Keratinocyte (primary cell): Measurements from ENCODE around the gene TREH. TPM values are rescaled to one million over a fixed set of nuclear protein-coding genes. Genes with fewer than 3 reads are reported as not detected.
"Not testable (repeated sequence)": the region's sequence is repeated elsewhere in the genome, so short reads cannot be mapped to it uniquely, and the experiment has no call there.

Source experiments
- DNase-seq: peaks from one replicate; pipeline ENCODE4 v3.0.0-alpha.2; 2011; ENCODE audit warnings: low read depth, missing footprints, low spot score
- FAIRE-seq: peaks from 2 replicates; lab custom pipeline; 2011; peaks lifted over from hg19 to GRCh38; lab: Jason Lieb, UNC
- H2AFZ ChIP-seq: 2 replicates; pipeline ENCODE4 v1.6.0; 2012; ENCODE audit warnings: low read length, control low read depth, inconsistent platforms; ENCODE audit not compliant: control insufficient read depth
- H3K27ac ChIP-seq: 2 replicates; pipeline ENCODE4 v1.5.1; 2011; ENCODE audit warnings: low read length; ENCODE audit not compliant: control insufficient read depth, insufficient read depth
- H3K27me3 ChIP-seq: 3 replicates; pipeline ENCODE4 v1.6.0; 2011; ENCODE audit warnings: low read length; ENCODE audit not compliant: control insufficient read depth, insufficient read depth; ENCODE audit errors: extremely low read depth
- H3K36me3 ChIP-seq, 2 experiments: 2 replicates in 1 of 2; 3 replicates in 1 of 2; pipeline ENCODE4 v1.5.1; 2011; ENCODE audit warnings: low read length in 2 of 2, mild to moderate bottlenecking in 1 of 2; ENCODE audit not compliant: control insufficient read depth in 2 of 2, insufficient read depth in 2 of 2; ENCODE audit errors: extremely low read depth in 1 of 2
- H3K4me1 ChIP-seq: 3 replicates; pipeline ENCODE4 v1.5.1; 2011; ENCODE audit warnings: low read length; ENCODE audit not compliant: control insufficient read depth, insufficient read depth; ENCODE audit errors: extremely low read depth
- H3K4me2 ChIP-seq: 3 replicates; pipeline ENCODE4 v1.6.0; 2011; ENCODE audit warnings: low read depth, low read length; ENCODE audit not compliant: control insufficient read depth, insufficient read depth; ENCODE audit errors: extremely low read depth
- H3K4me3 ChIP-seq, 3 experiments: fragments of 200-600 bp in 1 of 3; sonication (generic) in 1 of 3; 2 replicates in 2 of 3; 3 replicates in 1 of 3; pipeline ENCODE4 v1.5.1; 2011 to 2016; ENCODE audit warnings: low read length in 3 of 3, mild to moderate bottlenecking in 3 of 3, control low read depth in 2 of 3, inconsistent platforms in 1 of 3, low read depth in 1 of 3, mixed read lengths in 1 of 3, mixed run types in 1 of 3, moderate library complexity in 1 of 3; ENCODE audit not compliant: control insufficient read depth in 2 of 3, insufficient read depth in 2 of 3; ENCODE audit errors: extremely low read depth in 1 of 3
- H3K79me2 ChIP-seq: 2 replicates; pipeline ENCODE4 v1.6.0; 2012; ENCODE audit warnings: low read length; ENCODE audit not compliant: control insufficient read depth, insufficient read depth
- H3K9ac ChIP-seq: 3 replicates; pipeline ENCODE4 v1.6.0; 2011; ENCODE audit warnings: low read length; ENCODE audit not compliant: control insufficient read depth, insufficient read depth; ENCODE audit errors: extremely low read depth
- H3K9me1 ChIP-seq: 3 replicates; pipeline ENCODE4 v1.6.0; 2011; ENCODE audit warnings: low read length; ENCODE audit not compliant: control insufficient read depth, insufficient read depth; ENCODE audit errors: extremely low read depth
- H3K9me3 ChIP-seq: 2 replicates; pipeline ENCODE4 v1.5.1; 2012; ENCODE audit warnings: low read depth, low read length; ENCODE audit not compliant: control insufficient read depth
- H4K20me1 ChIP-seq: 3 replicates; pipeline ENCODE4 v1.6.0; 2011; ENCODE audit warnings: low read length; ENCODE audit not compliant: control insufficient read depth, insufficient read depth; ENCODE audit errors: extremely low read depth
- CTCF ChIP-seq, 3 experiments: IDR thresholded peaks in 1 of 3; conservative IDR thresholded peaks in 1 of 3; optimal IDR thresholded peaks in 1 of 3; 2 replicates in 2 of 3; 3 replicates in 1 of 3; pipeline versions ENCODE3 to v1.5.1; 2011; ENCODE audit warnings: low read length in 3 of 3, mild to moderate bottlenecking in 3 of 3, moderate library complexity in 2 of 3, control low read depth in 1 of 3, inconsistent platforms in 1 of 3; ENCODE audit not compliant: insufficient read depth in 2 of 3; ENCODE audit errors: extremely low read depth in 1 of 3
- EZH2 ChIP-seq: IDR thresholded peaks from one replicate; pipeline ENCODE4 v1.6.1; 2012; ENCODE audit warnings: inconsistent platforms, mild to moderate bottlenecking, low read length, moderate library complexity
- dilution Hi-C: fragments of 300-500 bp; cut with MboI; formaldehyde crosslinking; loops from one replicate; pipeline ENCODE4 v1.7.0; 2020; ENCODE audit warnings: low sequenced_read_pairs; ENCODE audit not compliant: extremely low pct_ligation_motif_present
- polyA minus RNA-seq, 3 experiments: library from RNA; depleted of rRNA, polyadenylated mRNA; stranded (reverse); fragments of >200 nt; gene quantifications; 1 replicate in 1 of 3; 2 replicates in 1 of 3; 3 replicates in 1 of 3; pipeline ENCODE4 v1.2.3, GENCODE V29; 2011
- polyA plus RNA-seq, 5 experiments: library from polyadenylated mRNA; depleted of rRNA in 3 of 5; stranded (reverse) in 3 of 5; stranded (forward) in 1 of 5; unstranded in 1 of 5; fragments of >200 nt; gene quantifications; 1 replicate in 1 of 5; 2 replicates in 3 of 5; 3 replicates in 1 of 5; pipeline versions ENCODE4 v1.2.1 to v1.2.3, GENCODE V29; 2011 to 2012; ENCODE audit warnings: missing spikeins in 2 of 5, low read depth in 1 of 5, low replicate concordance in 1 of 5

The TREH gene
- not detected in 3 replicates for polyA plus RNA-seq
- not detected for polyA plus RNA-seq (2011; ENCODE audit: low read depth)
- polyA plus RNA-seq (2011; cell fraction: cytosol; rRNA removed), result not detected in 2 replicates
- polyA plus RNA-seq (2011; cell fraction: nucleus; rRNA removed), result not detected in 2 replicates
- 0.03 and 0.08 TPM in 2 replicates for polyA plus RNA-seq (2012; ENCODE audit: low replicate concordance)
- not detected in 3 replicates for polyA minus RNA-seq
- polyA minus RNA-seq (2011; cell fraction: cytosol; rRNA and poly(A)+ RNA removed), result not detected
- polyA minus RNA-seq (2011; cell fraction: nucleus; rRNA and poly(A)+ RNA removed), result not detected in 2 replicates

GRCh38 chr11:118679483-118679882, at the start of gene TREH:
TREH (minus strand) TSS chr11:118679650; CDS start chr11:118679627, 23 bp downstream.
- dilution Hi-C loops, result no loop called here
- no peaks in the 10 kb centered on the region for H3K79me2 ChIP-seq
- TF ChIP-seq EZH2 (no peak), CTCF (optimal IDR thresholded peaks at IDR 0.05 in 1 of 3, IDR thresholded peaks at IDR 0.05 in 1 of 3, conservative IDR thresholded peaks at IDR 0.05 in 1 of 3; ENCODE audit: extremely low read depth in 1 of 3, insufficient read depth in 2 of 3, low read length in 3 of 3) (no peak)
- H3K9ac ChIP-seq, result no peak within 1 kb of the TSS
- H4K20me1 ChIP-seq, result no peaks in the 10 kb centered on the region
- H3K27me3 ChIP-seq, result no peaks in the 10 kb centered on the region
- peaks cover 2% of the 10 kb centered on the region for H3K9me3 ChIP-seq
- H3K36me3 ChIP-seq, result no peaks in the 10 kb centered on the region
- no peak within 1 kb of the TSS for H3K4me3 ChIP-seq
- H3K27ac ChIP-seq, result no peak within 1 kb of the TSS
- FAIRE-seq (no peak), DNase-seq (no peak)
- H3K4me1 ChIP-seq, result peaks cover 10% of the 10 kb centered on the region
- H3K4me2 ChIP-seq, result no peak within 1 kb of the TSS
- no peaks in the 10 kb centered on the region for H3K9me1 ChIP-seq
- no peak within 1 kb of the TSS for H2AFZ ChIP-seq

- dilution Hi-C loops, H3K27ac ChIP-seq, H3K9ac ChIP-seq, H3K4me1 ChIP-seq, FAIRE-seq, H3K27me3 ChIP-seq, H3K4me3 ChIP-seq, H3K9me3 ChIP-seq, H2AFZ ChIP-seq, H3K4me2 ChIP-seq, H3K36me3 ChIP-seq, H3K9me1 ChIP-seq, H4K20me1 ChIP-seq, H3K79me2 ChIP-seq, DNase-seq: not testable (repeated sequence)
These were observed 48.7 kb upstream of the TREH start for GRCh38 chr11:118728112-118728511.

- H3K4me3 ChIP-seq, FAIRE-seq, H3K4me1 ChIP-seq, H3K9me3 ChIP-seq, H3K79me2 ChIP-seq, H3K9ac ChIP-seq, H3K36me3 ChIP-seq, H4K20me1 ChIP-seq, H3K27me3 ChIP-seq, H3K9me1 ChIP-seq, H2AFZ ChIP-seq, DNase-seq, H3K4me2 ChIP-seq, dilution Hi-C loops, H3K27ac ChIP-seq: not testable (repeated sequence)
These were observed 48.2 kb upstream of the TREH start for GRCh38 chr11:118727721-118728066.

- H2AFZ ChIP-seq, H3K79me2 ChIP-seq, H3K9me1 ChIP-seq, H3K9ac ChIP-seq, H3K4me3 ChIP-seq, H3K9me3 ChIP-seq, H4K20me1 ChIP-seq, dilution Hi-C loops, H3K36me3 ChIP-seq, DNase-seq, H3K27me3 ChIP-seq, FAIRE-seq, H3K4me2 ChIP-seq, H3K4me1 ChIP-seq, H3K27ac ChIP-seq: not testable (repeated sequence)
These were observed 47.7 kb upstream of the TREH start for GRCh38 chr11:118727001-118727720.
